Measurements from ENCODE around the gene PGAM1. TPM values are rescaled to one million over a fixed set of nuclear protein-coding genes. Genes with fewer than 3 reads are reported as not detected.

PGAM1 gene
- total and polyA plus RNA-seq, 9 of the 15 experiments (the other 6 are each of a cell fraction or from before 2014, with no cell fraction given) = 40.3 to 559 (median 269) TPM

- TF ChIP-seq FOSL1 (tag; conservative IDR thresholded peaks at IDR 0.05) (no peak), ZNF324 (CRISPR knock-in tag; IDR thresholded peaks at IDR 0.05) (no peak)
Measured at GRCh38 chr10:97393034-97393573, 32.9 kb upstream of the PGAM1 start (continued).

GRCh38 chr10:97396056-97396455 is 29.9 kb upstream of the PGAM1 start:
- Histone ChIP-seq H4K20me1 (replicated peaks; ENCODE audit: control insufficient read depth, insufficient read depth, low read length) (no peaks in the 10 kb centered on the region), H3K27me3 (ENCODE audit: control insufficient read depth in 2 of 2, insufficient read depth in 2 of 2, low read length in 2 of 2) (no peaks in the 10 kb centered on the region), H3K9me1 (ENCODE audit: control insufficient read depth, insufficient read depth, low read length) (no peaks in the 10 kb centered on the region), H3K79me2 (ENCODE audit: control insufficient read depth, insufficient read depth, low read length) (peaks cover 21% of the 10 kb centered on the region), H3K4me1 (replicated peaks in 1 of 2; ENCODE audit: control insufficient read depth in 2 of 2, insufficient read depth in 2 of 2, low read length in 2 of 2) (no peaks in the 10 kb centered on the region; a peak in 1 of 5 replicates), H3K27ac (ENCODE audit: extremely low read depth, low read depth, low read length) (no peak overlapping the region), H3K9ac (ENCODE audit: insufficient read depth in 1 of 2, low read depth in 2 of 2, low read length in 2 of 2) (no peak overlapping the region), H3K36me3 (ENCODE audit: control insufficient read depth, insufficient read depth, low read length) (peaks cover 49% of the 10 kb centered on the region; the same call in 2 of the 3 replicates), H3K9me3 (replicated peaks; ENCODE audit: control insufficient read depth, insufficient read depth, low read depth, low read length) (no peaks in the 10 kb centered on the region), H3K4me2 (ENCODE audit: insufficient read depth, low read length) (no peak overlapping the region), H2AFZ (ENCODE audit: low read depth, low read length) (no peak overlapping the region), H3K4me3 (no peak overlapping the region)
- ATAC-seq (no peak), DNase-seq (ENCODE audit: extremely low read depth in 1 of 4, low spot score in 3 of 4) (no peak), FAIRE-seq (no peak)
- in situ Hi-C loops (cut with MboI) = no loop called here
- TF ChIP-seq GTF2B (IDR thresholded peaks at IDR 0.05; ENCODE audit: extremely low read depth, insufficient read length) (no peak), NFRKB (IDR thresholded peaks at IDR 0.05; ENCODE audit: low read depth) (no peak), IRF2 (CRISPR knock-in tag; IDR thresholded peaks at IDR 0.05) (no peak), CHCHD3 (CRISPR knock-in tag; IDR thresholded peaks at IDR 0.05) (no peak), DNMT1 (IDR thresholded peaks at IDR 0.05) (no peak), NBN (IDR thresholded peaks at IDR 0.05; ENCODE audit: low read depth) (no peak), ARID1B (IDR thresholded peaks at IDR 0.05) (no peak), CREB3 (tag; conservative IDR thresholded peaks at IDR 0.05; ENCODE audit: low read depth) (no peak), ATF1 (CRISPR knock-in tag; IDR thresholded peaks at IDR 0.05) (no peak), ATF1 (tag; IDR thresholded peaks at IDR 0.05) (no peak)
- ChIA-PET CTCF (ENCODE audit: low intra/inter-chr PET ratio) (no interaction called here), POLR2A (no interaction called here)
- no TSS peak for BruUV-seq (replicated peaks)
- intact Hi-C loops (cut with micrococcal nuclease) = no loop called here
- 100% methylated on average over 2 of the region's 4 CpGs for WGBS (ENCODE audit: insufficient coverage, low coverage, missing lambda C conversion rate)

Data from K562 (cell line).